Measurements from ENCODE around the gene EFNB2. TPM values are rescaled to one million over a fixed set of nuclear protein-coding genes. Genes with fewer than 3 reads are reported as not detected.

Gene EFNB2
- total RNA-seq, 1 donor from 2014 or later, result 197 TPM

- no peak for DNase-seq (ENCODE audit: low spot score in 2 of 2, unreplicated experiment in 2 of 2)
- TF ChIP-seq, protein P1, sequence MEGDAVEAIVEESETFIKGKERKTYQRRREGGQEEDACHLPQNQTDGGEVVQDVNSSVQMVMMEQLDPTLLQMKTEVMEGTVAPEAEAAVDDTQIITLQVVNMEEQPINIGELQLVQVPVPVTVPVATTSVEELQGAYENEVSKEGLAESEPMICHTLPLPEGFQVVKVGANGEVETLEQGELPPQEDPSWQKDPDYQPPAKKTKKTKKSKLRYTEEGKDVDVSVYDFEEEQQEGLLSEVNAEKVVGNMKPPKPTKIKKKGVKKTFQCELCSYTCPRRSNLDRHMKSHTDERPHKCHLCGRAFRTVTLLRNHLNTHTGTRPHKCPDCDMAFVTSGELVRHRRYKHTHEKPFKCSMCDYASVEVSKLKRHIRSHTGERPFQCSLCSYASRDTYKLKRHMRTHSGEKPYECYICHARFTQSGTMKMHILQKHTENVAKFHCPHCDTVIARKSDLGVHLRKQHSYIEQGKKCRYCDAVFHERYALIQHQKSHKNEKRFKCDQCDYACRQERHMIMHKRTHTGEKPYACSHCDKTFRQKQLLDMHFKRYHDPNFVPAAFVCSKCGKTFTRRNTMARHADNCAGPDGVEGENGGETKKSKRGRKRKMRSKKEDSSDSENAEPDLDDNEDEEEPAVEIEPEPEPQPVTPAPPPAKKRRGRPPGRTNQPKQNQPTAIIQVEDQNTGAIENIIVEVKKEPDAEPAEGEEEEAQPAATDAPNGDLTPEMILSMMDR (IDR thresholded peaks at IDR 0.05; ENCODE audit: unreplicated experiment), result no peak
- peaks cover 4% of the 10 kb centered on the region for H3K36me3 Mint-ChIP-seq
- no peak overlapping the region for H3K4me3 Mint-ChIP-seq
- peaks cover 6% of the 10 kb centered on the region for H3K9me3 Mint-ChIP-seq
- H3K27ac Mint-ChIP-seq, result no peak overlapping the region
- peaks cover 5% of the 10 kb centered on the region for H3K27me3 Mint-ChIP-seq (ENCODE audit: low read depth)
- peaks cover 21% of the 10 kb centered on the region for H3K4me1 Mint-ChIP-seq
These were observed 68.6 kb downstream of the EFNB2 start for GRCh38 chr13:106466691-106467426.

GRCh38 chr13:106464076-106464475 lies 71.4 kb downstream of the EFNB2 start:
- H3K27ac Mint-ChIP-seq, result no peak overlapping the region
- H3K4me3 Mint-ChIP-seq, result no peak overlapping the region
- H3K4me1 Mint-ChIP-seq, result peaks cover 19% of the 10 kb centered on the region
- H3K27me3 Mint-ChIP-seq (ENCODE audit: low read depth), result peaks cover 3% of the 10 kb centered on the region
- no peak for DNase-seq (ENCODE audit: low spot score in 2 of 2, unreplicated experiment in 2 of 2)
- peaks cover 6% of the 10 kb centered on the region for H3K9me3 Mint-ChIP-seq
- TF ChIP-seq, protein P1 (IDR thresholded peaks at IDR 0.05; ENCODE audit: unreplicated experiment), result no peak
- H3K36me3 Mint-ChIP-seq, result peaks cover 4% of the 10 kb centered on the region

- peaks cover 4% of the 10 kb centered on the region for H3K36me3 Mint-ChIP-seq
- TF ChIP-seq, protein P1 (IDR thresholded peaks at IDR 0.05; ENCODE audit: unreplicated experiment), result no peak
These were observed 72.8 kb downstream of the EFNB2 start for GRCh38 chr13:106462710-106463109.

GRCh38 chr13:106455777-106456176 lies 79.7 kb downstream of the EFNB2 start:
- no peak for DNase-seq (ENCODE audit: low spot score in 2 of 2, unreplicated experiment in 2 of 2)
- TF ChIP-seq, protein P1 (IDR thresholded peaks at IDR 0.05; ENCODE audit: unreplicated experiment), result no peak
- H3K4me3 Mint-ChIP-seq, result no peak overlapping the region

More at GRCh38 chr13:106462710-106463109, 72.8 kb downstream of the EFNB2 start:
- Mint-ChIP-seq H3K4me1 (peaks cover 13% of the 10 kb centered on the region), H3K9me3 (peaks cover 6% of the 10 kb centered on the region), H3K27me3 (ENCODE audit: low read depth) (no peaks in the 10 kb centered on the region), H3K27ac (no peak overlapping the region), H3K4me3 (no peak overlapping the region)
- no peak for DNase-seq (ENCODE audit: low spot score in 2 of 2, unreplicated experiment in 2 of 2)

DNA sequence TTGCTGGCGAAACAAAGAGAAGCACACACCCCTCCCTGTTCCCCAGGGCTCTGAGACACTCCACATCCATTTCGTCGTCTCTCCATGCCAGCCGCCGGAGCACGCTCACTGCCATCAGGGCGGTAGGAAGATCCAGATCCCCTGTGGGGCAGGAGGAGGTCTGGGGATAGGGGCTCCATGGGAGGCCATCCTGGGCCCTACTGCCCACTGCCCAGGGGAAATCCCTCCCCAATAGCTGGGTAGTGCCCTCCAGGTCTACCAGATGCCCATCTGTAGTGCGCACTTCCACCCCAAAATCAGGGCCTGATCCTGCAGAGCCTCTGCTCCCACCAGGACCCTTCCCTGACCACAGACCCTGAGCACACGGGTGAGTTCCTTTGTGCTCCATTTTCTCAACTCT lies 80.3 kb downstream of the EFNB2 start:
- Mint-ChIP-seq H3K4me1 (no peaks in the 10 kb centered on the region), H3K27ac (no peak overlapping the region), H3K27me3 (ENCODE audit: low read depth) (no peaks in the 10 kb centered on the region), H3K4me3 (no peak overlapping the region), H3K9me3 (no peaks in the 10 kb centered on the region), H3K36me3 (no peaks in the 10 kb centered on the region)
- TF ChIP-seq, protein P1 (IDR thresholded peaks at IDR 0.05; ENCODE audit: unreplicated experiment), result no peak
- no peak for DNase-seq (ENCODE audit: low spot score in 2 of 2, unreplicated experiment in 2 of 2)

More at GRCh38 chr13:106455777-106456176, 79.7 kb downstream of the EFNB2 start:
- Mint-ChIP-seq H3K36me3 (no peaks in the 10 kb centered on the region), H3K27me3 (ENCODE audit: low read depth) (no peaks in the 10 kb centered on the region), H3K9me3 (no peaks in the 10 kb centered on the region), H3K4me1 (no peaks in the 10 kb centered on the region), H3K27ac (no peak overlapping the region)

Measured in mesothelial cell of epicardium (in vitro differentiated cells).